NCI-H1092 (cell line): ENCODE measurements around the gene SCYL2.
"Not testable (repeated sequence)": the region's sequence is repeated elsewhere in the genome, so short reads cannot be mapped to it uniquely, and the experiment has no call there.

Source experiments
- DNase-seq: peaks from one replicate; lab custom pipeline; 2025; lab: John Stamatoyannopoulos, UW

Gene SCYL2, protein sequence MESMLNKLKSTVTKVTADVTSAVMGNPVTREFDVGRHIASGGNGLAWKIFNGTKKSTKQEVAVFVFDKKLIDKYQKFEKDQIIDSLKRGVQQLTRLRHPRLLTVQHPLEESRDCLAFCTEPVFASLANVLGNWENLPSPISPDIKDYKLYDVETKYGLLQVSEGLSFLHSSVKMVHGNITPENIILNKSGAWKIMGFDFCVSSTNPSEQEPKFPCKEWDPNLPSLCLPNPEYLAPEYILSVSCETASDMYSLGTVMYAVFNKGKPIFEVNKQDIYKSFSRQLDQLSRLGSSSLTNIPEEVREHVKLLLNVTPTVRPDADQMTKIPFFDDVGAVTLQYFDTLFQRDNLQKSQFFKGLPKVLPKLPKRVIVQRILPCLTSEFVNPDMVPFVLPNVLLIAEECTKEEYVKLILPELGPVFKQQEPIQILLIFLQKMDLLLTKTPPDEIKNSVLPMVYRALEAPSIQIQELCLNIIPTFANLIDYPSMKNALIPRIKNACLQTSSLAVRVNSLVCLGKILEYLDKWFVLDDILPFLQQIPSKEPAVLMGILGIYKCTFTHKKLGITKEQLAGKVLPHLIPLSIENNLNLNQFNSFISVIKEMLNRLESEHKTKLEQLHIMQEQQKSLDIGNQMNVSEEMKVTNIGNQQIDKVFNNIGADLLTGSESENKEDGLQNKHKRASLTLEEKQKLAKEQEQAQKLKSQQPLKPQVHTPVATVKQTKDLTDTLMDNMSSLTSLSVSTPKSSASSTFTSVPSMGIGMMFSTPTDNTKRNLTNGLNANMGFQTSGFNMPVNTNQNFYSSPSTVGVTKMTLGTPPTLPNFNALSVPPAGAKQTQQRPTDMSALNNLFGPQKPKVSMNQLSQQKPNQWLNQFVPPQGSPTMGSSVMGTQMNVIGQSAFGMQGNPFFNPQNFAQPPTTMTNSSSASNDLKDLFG

DNA sequence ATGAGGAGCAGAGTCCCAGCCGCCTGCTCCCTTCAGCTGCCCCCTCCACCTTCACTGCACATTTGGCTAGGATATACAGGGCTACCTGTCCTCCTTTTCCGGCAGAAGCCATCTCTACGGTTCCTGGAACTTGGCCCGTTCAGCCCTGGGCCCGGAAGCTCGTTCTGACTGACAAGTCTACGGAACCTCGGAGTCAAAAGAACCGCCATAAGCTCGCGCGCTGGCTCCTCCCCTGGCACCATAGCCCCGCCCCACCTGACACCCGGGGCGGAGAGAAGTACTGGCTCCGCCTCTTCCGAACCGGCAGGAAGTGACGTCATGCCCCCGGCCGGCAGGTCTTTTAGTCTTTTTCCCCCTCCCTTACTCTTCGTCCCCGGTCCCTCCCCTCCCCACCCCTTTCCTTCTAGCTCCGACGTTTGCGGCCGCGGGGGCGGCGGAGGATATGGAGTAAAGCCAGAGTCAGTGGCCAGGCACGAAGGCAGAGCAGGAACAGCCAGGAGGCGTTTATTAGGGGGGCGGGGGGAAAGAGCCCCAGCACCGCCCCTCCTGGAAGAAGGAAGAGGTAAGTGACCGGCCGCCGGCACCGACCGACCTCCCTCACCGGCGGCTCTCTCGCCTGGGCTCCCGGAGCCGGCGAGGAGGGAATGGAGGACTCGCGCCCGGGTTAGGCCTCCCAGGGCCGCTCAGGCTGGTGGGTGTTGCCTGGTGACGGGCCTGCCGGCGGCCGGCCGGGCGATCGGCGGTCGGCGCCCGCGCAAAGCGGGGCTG is at the start of gene SCYL2, which contains the start of gene DEPDC4:
SCYL2 (plus strand) TSS at position 343 of the 768 bp plus-strand sequence. CDS start 15,794 bp downstream, outside the sequence.
DEPDC4 (minus strand) TSS at position 245 of the 768 bp plus-strand sequence; CDS start at position 242, 3 bp downstream.
- peak; percentile 87 for DNase-seq

DNA sequence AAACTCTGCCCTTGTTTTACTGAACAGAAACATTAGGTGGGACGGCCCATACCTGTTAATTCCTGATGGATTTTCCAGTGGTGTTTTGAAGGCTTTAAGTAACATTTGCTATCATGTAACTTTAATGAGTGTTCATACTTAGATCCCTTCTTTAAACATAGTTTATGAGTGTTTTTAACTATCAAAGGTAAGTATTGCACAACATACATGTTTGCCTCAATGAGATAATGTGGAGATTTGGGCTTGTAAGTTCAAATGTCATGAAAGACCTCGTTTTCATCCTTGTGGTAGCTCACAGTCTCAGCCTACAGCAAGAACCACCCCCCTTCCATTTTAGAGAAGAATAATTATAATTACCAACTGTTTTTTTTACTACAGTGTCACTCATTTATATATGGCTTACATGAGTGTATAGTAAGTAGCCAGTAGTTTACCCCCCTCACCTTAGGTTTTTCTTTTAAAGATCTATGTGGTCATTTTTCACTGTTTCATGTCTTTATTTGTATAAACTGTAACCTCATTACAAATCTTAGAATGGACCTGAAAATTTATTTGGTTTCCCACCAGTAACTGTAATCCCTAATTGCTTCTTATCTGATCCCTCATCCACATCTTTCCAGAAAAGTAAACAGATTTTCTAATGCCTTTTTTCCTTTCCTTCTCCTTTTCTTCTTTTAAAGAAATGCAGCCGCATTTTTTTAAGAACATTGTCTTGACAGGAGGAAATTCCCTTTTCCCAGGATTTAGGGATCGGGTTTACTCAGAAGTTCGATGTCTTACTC is 47.5 kb upstream of the SCYL2 start:
- DNase-seq, result no peak

DNA sequence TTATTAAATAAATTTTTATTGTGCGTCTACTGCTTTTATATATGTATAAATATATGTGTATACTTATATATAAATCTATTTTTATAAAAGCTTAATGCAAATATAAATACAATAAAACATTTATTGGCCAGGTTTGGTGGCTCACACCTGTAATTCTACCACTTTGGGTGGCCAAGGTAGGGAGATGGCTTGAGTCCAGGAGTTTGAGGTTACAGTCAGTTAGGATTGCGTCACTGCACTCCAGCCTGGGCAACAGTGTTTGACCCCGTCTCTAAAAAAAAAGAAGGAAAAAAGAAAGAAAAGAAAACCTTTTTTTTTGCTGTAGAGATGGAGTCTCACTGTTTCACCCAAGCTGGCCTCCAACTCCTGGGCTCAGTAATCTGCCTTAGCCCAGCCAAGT is 45.5 kb upstream of the SCYL2 start:
- DNase-seq, result no peak

DNA sequence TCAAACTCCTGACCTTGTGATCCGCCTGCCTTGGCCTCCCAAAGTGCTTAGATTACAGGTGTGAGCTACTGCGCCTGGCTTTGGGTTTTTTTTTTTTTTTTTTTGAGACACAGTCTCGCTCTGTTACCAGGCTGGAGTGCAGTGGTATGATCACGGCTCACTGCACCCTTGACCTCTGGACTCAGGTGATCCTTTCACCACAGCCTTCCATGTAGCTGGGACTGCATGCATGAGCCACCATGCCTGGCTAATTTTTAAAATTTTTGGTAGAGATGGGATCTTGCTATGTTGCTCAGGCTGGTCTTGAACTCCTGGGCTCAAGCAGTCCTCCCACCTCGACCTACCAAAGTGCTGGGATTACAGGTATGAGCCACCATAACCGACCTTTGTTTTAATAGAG is 44.8 kb upstream of the SCYL2 start:
- not testable (repeated sequence) for DNase-seq

DNA sequence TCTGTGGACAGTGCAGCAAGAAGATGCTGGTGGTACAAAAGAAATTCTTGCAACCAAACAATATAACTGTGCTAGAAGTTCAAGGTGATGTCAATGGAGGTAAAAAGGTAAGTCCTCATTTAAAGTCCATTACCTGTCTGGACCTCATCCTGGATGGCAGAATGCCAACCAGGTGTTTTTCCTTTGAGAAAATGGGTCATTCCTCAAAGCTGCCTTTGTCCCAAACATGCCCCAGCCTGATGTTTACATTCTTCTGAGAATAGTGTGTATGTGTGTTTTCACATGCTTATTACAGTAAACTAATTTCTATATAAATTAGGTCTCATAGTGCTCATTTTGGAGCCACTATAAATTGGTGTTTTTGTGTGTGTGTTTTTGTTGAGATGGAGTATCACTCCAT is 41.5 kb upstream of the SCYL2 start:
- no peak for DNase-seq

DNA sequence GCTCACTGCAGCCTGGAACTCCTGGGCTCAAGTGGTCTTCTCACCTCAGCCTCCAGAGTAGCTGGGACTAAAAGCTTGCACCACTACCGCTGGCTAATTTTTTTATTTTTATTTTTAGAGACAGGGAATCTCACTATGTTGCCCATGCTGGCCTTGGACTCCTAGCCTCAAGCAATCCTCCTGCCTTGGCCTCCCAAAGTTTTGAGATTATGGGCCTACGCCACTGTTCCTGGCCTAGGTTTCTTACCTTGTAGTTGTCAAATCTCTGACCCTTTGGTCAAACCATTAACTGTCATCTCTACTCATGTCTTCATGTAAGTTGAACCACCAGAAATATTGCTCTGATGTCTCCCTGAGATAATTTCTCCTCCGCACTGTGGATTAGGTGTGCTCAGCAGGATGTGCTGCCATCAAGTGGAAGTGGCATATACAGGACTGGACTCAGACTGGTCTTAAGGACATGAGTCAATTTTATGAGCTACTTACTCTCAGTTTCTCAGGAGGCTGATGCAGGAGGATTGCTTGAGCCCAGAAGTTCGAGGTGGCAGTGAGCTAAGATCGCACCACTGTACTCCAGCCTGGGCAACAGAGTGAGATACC is 37.8 kb upstream of the SCYL2 start:
- no peak for DNase-seq

DNA sequence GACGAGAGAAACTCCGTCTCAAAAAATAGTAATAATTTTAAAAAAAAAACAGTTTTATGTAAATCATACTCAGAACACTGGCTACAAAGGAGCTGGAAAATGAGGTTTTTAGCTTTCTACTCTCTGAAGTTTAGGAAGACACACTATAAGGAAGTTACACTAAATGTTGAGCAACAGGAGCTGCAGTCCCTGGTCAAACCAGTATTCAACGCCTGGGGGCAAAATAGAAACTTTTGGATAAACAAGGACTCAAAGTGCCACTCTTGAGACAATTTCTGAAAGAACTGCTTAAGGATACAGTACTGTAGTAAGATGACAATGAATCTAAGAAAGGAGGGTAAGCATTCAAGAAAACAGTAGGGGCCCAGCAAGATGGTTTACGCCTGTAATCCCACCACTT is 37.1 kb upstream of the SCYL2 start:
- no peak for DNase-seq

DNA sequence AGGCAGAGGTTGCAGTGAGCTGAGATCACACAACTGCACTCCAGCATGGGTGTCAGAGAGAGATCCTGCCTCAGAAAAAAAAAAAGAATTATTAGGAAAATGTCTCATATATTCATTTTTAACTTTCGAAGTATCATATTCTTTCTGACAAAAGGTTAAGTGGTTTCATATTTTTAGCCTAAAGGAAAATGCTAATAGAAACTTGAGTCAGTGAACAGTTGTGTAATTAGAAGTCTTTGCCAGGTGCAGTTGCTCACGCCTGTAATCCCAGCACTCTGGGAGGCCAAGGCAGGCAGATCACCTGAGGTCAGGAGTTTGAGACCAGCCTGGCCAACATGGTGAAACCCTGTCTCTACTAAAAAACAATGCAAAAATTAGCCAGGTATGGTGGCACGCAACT is 35.1 kb upstream of the SCYL2 start:
- not testable (repeated sequence) for DNase-seq

DNA sequence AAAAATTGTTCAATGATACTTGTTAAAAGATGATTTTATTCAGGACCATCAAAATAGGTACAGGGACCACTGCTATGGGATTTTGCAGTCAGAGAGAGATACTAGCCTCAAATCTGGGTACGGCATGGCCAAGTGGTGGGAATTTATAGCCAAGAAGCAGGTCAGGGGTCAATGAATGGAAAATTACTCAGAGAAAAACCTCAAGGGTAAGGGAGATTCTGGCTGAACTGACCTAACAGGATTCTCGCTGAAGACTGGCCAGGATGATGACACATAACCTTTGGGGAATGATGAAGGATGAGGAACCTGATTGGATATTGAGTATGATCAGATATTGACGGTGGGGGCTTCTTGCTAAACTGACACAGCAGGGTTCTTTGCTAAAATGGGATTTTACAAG is 32.8 kb upstream of the SCYL2 start:
- DNase-seq, result no peak

DNA sequence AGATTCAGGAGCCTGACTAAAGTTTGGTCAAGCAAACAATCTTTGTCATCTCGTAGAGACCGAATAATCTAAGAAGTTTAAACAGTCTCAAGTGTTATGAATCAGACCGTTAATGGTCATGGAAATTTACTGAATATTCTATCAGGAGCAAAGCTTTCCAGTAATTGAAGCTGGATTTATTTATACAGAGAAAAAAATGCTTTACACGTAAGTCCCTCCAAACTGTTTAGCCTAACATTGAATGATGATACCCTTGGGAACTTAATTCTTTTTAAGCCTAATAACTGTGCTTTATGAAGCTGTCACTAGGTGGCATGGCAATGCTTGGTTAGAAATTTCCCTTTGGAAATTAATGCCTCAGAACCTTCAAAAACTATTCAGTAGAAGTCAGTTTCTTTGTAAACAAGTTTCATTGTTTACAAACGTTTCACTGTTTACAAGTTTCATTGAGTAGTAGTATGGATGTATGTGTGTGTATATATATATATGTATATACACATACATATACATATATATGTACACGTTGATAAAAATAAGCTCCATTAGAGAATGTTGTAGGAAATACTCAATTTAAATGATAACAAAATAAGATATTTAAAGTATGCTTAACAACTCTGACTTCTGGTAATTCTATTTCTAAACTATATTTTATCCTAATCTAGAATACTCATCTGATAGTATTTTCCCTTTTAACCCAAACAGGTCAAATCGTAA is 32.2 kb upstream of the SCYL2 start:
- peak; percentile 4 for DNase-seq

DNA sequence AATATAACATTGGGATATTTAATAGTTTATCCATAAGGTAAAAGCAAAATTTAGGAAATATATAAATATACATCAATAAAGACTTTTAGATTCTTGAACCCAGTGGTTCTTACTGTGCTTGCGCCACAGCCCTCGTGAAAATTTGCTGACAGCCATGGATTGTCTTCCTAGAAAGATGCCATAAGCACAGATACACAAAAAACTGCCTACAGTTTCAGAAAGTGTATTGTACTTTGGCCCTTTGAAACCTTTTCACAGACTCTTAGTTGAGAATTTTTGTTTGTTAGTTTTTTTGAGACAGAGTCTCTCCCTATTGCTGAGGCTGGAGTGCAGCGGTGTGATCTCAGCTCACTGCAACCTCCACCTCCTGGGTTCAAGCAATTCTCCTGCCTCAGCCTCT is 28.2 kb upstream of the SCYL2 start:
- no peak for DNase-seq

DNA sequence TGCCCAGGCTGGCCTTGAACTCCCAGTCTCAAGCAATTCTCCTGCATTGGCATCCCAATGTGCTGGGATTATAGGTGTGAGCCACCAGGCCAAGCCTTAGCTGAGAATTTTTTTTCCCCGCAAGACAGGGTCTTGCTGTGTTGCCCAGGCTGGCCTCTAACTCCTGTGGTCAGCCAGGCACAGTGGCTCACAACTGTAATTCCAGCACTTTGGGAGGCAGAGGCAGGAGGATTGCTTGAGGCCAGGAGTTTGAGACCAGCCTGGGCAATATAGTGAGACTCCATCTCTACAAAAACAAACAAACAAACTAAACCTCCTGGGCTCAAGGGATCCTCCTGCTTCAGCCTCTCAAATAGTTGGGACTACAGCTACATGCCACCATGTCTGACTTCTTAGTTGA is 27.4 kb upstream of the SCYL2 start:
- no peak for DNase-seq

DNA sequence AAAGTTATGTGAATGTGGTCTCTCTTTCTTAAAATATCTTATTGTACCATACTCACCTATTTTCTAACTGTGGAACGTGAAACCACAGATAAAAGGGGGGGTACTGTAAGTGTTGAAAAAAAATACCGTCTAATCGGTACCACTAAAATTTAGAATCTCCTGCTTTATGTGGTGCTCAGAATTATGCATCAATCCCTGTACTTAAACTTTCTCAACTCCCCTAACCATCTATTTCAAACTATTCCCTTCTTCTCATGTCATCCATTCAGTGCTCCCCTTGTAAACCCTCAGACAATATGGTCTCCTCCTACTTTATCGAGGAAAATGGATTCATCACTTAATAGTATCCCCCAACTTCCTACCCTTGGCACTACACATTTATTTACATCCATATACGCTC is 23.8 kb upstream of the SCYL2 start:
- DNase-seq, result no peak

DNA sequence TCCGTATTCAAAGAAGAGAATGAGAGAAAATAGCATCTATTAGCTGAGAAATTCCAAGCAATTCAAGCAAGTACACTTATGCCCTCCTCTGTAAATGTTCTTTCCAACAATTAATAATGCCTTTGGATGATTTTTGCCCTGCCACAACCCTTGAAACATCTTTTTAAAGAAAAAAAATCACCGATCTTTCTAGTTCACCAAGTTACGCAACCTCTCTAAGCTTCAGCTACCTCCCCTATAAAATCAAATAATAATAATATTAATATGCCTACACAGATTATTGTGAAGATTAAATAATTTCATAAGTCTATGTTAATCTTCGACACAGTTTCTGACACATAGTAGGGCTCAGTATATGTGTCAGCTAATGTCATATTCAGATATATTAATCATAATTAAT is 19.2 kb upstream of the SCYL2 start:
- no peak for DNase-seq

DNA sequence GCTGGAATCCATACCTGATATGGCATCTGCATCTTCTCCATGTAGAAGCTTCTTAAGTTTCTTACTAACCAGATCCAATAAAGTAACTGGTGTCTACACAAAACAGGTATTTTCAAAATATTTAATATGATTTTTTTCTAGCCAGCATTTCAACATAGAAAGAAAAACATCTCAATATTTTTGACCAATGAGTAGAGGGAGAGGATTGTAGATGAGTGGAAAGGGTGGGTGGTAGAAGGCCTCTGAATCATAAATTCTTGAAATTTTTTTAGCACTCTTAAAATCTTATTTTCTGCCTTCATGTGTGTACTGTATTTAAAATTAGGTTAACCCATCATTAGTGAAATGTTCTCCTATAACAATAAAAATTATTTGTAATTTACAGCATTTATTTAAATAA is 18.1 kb upstream of the SCYL2 start:
- DNase-seq, result no peak

DNA sequence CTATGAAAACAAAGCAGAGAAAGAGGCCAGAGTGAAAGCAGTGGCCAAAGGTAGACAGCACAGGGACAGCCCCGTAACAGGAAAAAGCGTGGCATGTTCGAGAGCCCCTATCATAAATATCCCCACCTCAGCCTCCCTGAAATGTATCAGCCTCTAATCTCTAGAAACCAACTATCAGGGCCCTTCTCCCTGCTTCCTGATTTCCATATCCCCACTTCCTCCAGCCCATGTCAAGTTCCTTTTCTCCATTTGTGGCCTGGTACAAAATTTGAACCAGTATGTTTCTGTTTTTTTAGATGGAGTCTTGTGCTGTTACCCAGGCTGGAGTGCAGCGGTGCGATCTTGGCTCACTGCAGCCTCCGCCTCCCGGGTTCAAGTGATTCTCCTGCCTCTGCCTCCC is 17.0 kb upstream of the SCYL2 start:
- DNase-seq, result no peak

DNA sequence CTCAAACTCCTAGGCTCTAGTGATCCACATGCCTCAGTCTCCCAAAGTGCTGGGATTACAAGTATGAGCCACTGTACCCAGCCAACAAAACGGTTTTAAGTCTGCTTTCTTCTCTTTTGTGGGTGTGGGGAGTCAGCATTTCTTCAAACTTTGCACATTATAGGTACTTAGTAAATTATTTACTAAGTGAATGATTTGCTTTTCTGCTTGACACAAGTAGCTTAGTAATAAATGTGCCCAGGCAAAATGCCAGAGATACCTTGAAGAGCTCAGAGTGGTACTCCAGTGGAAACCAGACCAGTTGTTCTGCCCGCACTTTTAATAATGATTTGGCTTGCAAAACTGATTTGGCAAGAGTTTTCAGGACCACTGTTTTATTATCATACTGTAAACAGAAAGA is 15.1 kb upstream of the SCYL2 start:
- peak; percentile 72 for DNase-seq

DNA sequence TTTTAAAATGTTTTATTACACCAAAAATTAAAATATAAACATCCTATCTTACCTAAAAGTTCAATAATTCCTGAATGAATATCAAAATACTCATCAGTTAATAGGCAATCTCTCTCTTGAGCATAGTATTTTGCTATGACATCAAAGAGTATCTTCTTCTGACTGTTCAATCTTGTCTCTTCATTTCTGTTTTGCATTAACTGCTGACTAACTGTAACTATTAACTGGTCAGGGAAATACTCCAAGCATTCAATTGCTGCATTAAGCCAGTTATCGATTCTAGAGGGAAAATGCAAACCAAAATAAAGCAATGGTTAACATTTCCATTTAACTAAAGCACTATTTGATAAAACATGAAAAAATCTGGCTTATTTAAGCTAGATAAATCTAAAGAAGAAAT is 13.5 kb upstream of the SCYL2 start:
- no peak for DNase-seq

DNA sequence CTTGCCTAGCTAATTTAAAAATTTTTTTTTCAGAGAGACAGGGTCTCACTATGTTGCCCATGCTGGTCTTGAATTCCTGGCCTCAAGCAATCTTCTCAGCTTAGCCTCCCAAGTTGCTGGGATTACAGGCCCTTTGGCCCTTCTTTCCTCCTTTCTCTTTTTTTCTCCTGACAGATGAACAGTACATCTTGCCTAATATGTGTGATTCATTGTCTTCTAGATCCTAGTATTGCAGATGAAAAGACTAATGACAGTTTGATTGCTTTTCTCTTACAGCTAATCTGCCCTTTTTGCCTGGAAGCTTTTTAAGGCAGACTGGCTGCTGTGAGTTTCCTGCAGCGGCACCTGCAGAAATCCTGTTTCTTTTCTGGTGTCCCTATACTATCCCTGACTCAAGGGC is 12.1 kb upstream of the SCYL2 start:
- DNase-seq, result no peak

DNA sequence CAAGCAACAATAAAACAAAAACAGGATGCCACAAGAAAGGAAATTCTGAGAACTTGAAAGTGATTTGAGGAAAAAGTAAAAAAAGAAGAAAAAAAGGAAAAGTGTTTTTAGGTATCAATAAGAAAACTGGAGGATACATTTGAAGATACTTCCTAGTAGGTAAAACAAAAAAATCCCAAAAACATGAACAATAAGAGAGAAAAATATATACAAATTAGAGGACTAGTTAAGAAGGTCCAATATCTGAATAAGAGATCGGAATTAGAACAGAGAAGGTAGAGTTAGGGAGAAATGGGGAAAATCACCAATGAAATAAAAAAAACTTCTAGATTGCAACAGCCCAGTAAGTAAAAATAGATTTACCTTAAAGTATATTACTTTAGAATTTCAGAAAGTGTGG is 8.8 kb upstream of the SCYL2 start:
- DNase-seq, result no peak
